Right lobe of liver (tissue), 6 donors: ENCODE measurements around the gene NEMP2. TPM values are rescaled to one million over a fixed set of nuclear protein-coding genes. Genes with fewer than 3 reads are reported as not detected.
"Not testable (repeated sequence)": the region's sequence is repeated elsewhere in the genome, so short reads cannot be mapped to it uniquely, and the experiment has no call there.

Experiments used
- ATAC-seq, 4 donors: fragments of 200-7000 bp; cut with Tn5 transposase; one replicate each; pipeline ENCODE4 v1.9.1; 2020; ENCODE audit warnings: mild to moderate bottlenecking in 4 of 4, moderate library complexity in 4 of 4
- DNase-seq, 3 donors: peaks; one replicate each; pipeline ENCODE4 v3.0.0-alpha.2; 2020
- H3K27ac ChIP-seq, 3 donors: fragments of 200-600 bp; one replicate each; pipeline ENCODE4 v1.8.0; 2022
- H3K27me3 ChIP-seq, 2 donors: fragments of 200-600 bp; one replicate each; pipeline ENCODE4 v1.8.0; 2022
- H3K36me3 ChIP-seq, 4 donors: fragments of 200-600 bp; sonication (generic) in 1 of 4; one replicate each; pipeline versions ENCODE4 v1.5.1 to v1.8.0; 2017 to 2022; ENCODE audit warnings: control low read depth in 1 of 4
- H3K4me1 ChIP-seq, 4 donors: fragments of 200-600 bp; sonication (generic) in 1 of 4; one replicate each; pipeline versions ENCODE4 v1.5.1 to v1.8.0; 2017 to 2022; ENCODE audit warnings: control low read depth in 1 of 4
- H3K4me3 ChIP-seq, 3 donors: fragments of 200-600 bp; one replicate each; pipeline ENCODE4 v1.8.0; 2022
- H3K9me3 ChIP-seq, 4 donors: fragments of 200-600 bp; sonication (generic) in 1 of 4; one replicate each; pipeline versions ENCODE4 v1.5.1 to v1.8.0; 2017 to 2022; ENCODE audit warnings: control low read depth in 1 of 4
- CTCF ChIP-seq, 4 donors: fragments of 200-600 bp in 3 of 4; fragments of 450-650 bp in 1 of 4; IDR thresholded peaks; one replicate each; pipeline versions ENCODE4 v1.5.1 to v1.8.0; 2016 to 2022; ENCODE audit warnings: antibody characterized with exemption in 4 of 4, mild to moderate bottlenecking in 2 of 4
- POLR2A ChIP-seq: fragments of 450-650 bp; IDR thresholded peaks from one replicate; pipeline ENCODE4 v1.6.1; 2017; ENCODE audit warnings: antibody characterized with exemption, mild to moderate bottlenecking
- WGBS: methylation state at CpG from one replicate; pipeline ENCODE4 v1.1.6; 2018; ENCODE audit warnings: low coverage, low lambda C conversion rate; ENCODE audit not compliant: insufficient coverage; ENCODE audit errors: missing lambda C conversion rate; 5-methylcytosine and 5-hydroxymethylcytosine counted together
- intact Hi-C, 2 donors: fragments of 100-400 bp; cut with DNase I; formaldehyde crosslinking; loops; one replicate each; pipeline versions ENCODE4 v1.11.2 to v1.14.1; 2022
- total RNA-seq, 6 experiments: library from RNA; depleted of rRNA in 2 of 6; stranded (reverse); fragments of >200 nt in 2 of 6; fragmentation: NEBNext Ultra II Directional in 3 of 6; extraction: Animal tissue kit (Norgen Biotek cat#: 25700) in 3 of 6; gene quantifications; one replicate each; pipeline versions ENCODE4 v1.1.0 to v1.2.4, GENCODE V29; 2016 to 2023
- donor health status: DM: no; HTN: yes; CAD: no.
- donor health status: DM: no; HTN: no; CAD: no.
- donor health status: DM: no; HTN: no; CAD: no.
- donor health status: DM: no; HTN: yes; CAD: no.
- donor health status: DM: no; HTN: yes; CAD: no.

The NEMP2 gene
- total RNA-seq, 6 experiments from 2014 or later = 2.0 to 4.1 (median 2.7) TPM

GRCh38 chr2:190513877-190514276 is 20.6 kb downstream of the NEMP2 start:
- Histone ChIP-seq H3K36me3 (no peaks in the 10 kb centered on the region), H3K4me1 (no peaks in the 10 kb centered on the region), H3K27me3 (no peaks in the 10 kb centered on the region), H3K4me3 (no peak overlapping the region), H3K9me3 (no peaks in the 10 kb centered on the region), H3K27ac (no peak overlapping the region)
- intact Hi-C loops = no loop called here
- no peak for ATAC-seq
- WGBS = 76% methylated on average over 2 of the region's 2 CpGs
- TF ChIP-seq CTCF (IDR thresholded peaks at IDR 0.05) (no peak), POLR2A (no peak)
- DNase-seq = no peak

GRCh38 chr2:190512539-190513095 is 21.9 kb downstream of the NEMP2 start:
- intact Hi-C loops = no loop called here
- Histone ChIP-seq H3K4me3 (no peak overlapping the region), H3K27me3 (no peaks in the 10 kb centered on the region), H3K27ac (no peak overlapping the region), H3K36me3 (no peaks in the 10 kb centered on the region), H3K9me3 (no peaks in the 10 kb centered on the region), H3K4me1 (no peaks in the 10 kb centered on the region)
- 61% methylated on average over 2 of the region's 5 CpGs for WGBS
- DNase-seq = no peak
- TF ChIP-seq CTCF (IDR thresholded peaks at IDR 0.05) (no peak), POLR2A (no peak)
- ATAC-seq = no peak

- WGBS = 49% methylated on average over 2 of the region's 2 CpGs
- Histone ChIP-seq H3K9me3 (no peaks in the 10 kb centered on the region), H3K27ac (no peak overlapping the region), H3K4me1 (no peaks in the 10 kb centered on the region), H3K36me3 (no peaks in the 10 kb centered on the region), H3K4me3 (no peak overlapping the region), H3K27me3 (no peaks in the 10 kb centered on the region)
- DNase-seq (no peak), ATAC-seq (peak in 2 of 4 donors; percentile 28 to 45)
- intact Hi-C loops = no loop called here
- TF ChIP-seq POLR2A (no peak), CTCF (IDR thresholded peaks at IDR 0.05) (peak; percentile 44 to 64 (median 53))
These were observed 23.4 kb downstream of the NEMP2 start for GRCh38 chr2:190511104-190511503.

- intact Hi-C loops = loop anchor here in 1 of 2 donors (10.0 kb wide), 1 partner anchor 125 kb away; no protein-coding TSS in a partner anchor
- H3K27me3 ChIP-seq, H3K4me1 ChIP-seq, H3K27ac ChIP-seq, ATAC-seq, H3K9me3 ChIP-seq, H3K4me3 ChIP-seq, DNase-seq, H3K36me3 ChIP-seq: not testable (repeated sequence)
- WGBS = 83% methylated on average over 3 of the region's 5 CpGs
These were observed 24.6 kb downstream of the NEMP2 start for GRCh38 chr2:190509895-190510294.

GRCh38 chr2:190507135-190507534 is 27.4 kb downstream of the NEMP2 start:
- Histone ChIP-seq H3K27me3 (no peaks in the 10 kb centered on the region), H3K4me3 (no peak overlapping the region), H3K27ac (no peak overlapping the region), H3K4me1 (no peaks in the 10 kb centered on the region), H3K36me3 (no peaks in the 10 kb centered on the region), H3K9me3 (no peaks in the 10 kb centered on the region)
- ATAC-seq = no peak
- DNase-seq = no peak
- intact Hi-C loops = loop anchor here in 1 of 2 donors (10.0 kb wide), 1 partner anchor 122 kb away; no protein-coding TSS in a partner anchor
- WGBS = 79% methylated on average over 4 of the region's 4 CpGs
- TF ChIP-seq POLR2A = no peak
- TF ChIP-seq CTCF (IDR thresholded peaks at IDR 0.05) = no peak
